Body of pancreas (tissue), 4 donors: ENCODE measurements around the gene CTDSP2. TPM values are rescaled to one million over a fixed set of nuclear protein-coding genes. Genes with fewer than 3 reads are reported as not detected.

Experiments
- ATAC-seq: fragments of 150-250 bp; one replicate; pipeline ENCODE4 v1.9.1; 2016
- DNase-seq, 4 donors: peaks; one replicate each; pipeline ENCODE4 v3.0.0-alpha.2; 2019
- H3K27ac ChIP-seq, 4 donors: fragments of 200-600 bp; sonication (generic); 1 replicate in 3 of 4; 2 replicates in 1 of 4; pipeline versions ENCODE4 v1.5.1 to v1.6.1; 2016 to 2019; ENCODE audit warnings: mild to moderate bottlenecking in 1 of 4, mixed read lengths in 1 of 4, moderate library complexity in 1 of 4
- H3K27me3 ChIP-seq, 2 donors: fragments of 200-600 bp; sonication (generic); one replicate each; pipeline ENCODE4 v1.6.0; 2016; ENCODE audit warnings: mild to moderate bottlenecking in 1 of 2
- H3K36me3 ChIP-seq, 2 donors: fragments of 200-600 bp; sonication (generic); replicated peaks in 1 of 2; 2 replicates each; pipeline ENCODE4 v1.5.1; 2016; ENCODE audit warnings: low read depth in 2 of 2; ENCODE audit not compliant: insufficient read depth in 1 of 2
- H3K4me1 ChIP-seq: fragments of 200-600 bp; sonication (generic); one replicate; pipeline ENCODE4 v1.6.0; 2016
- H3K4me3 ChIP-seq, 2 donors: fragments of 200-600 bp; sonication (generic); 1 replicate in 1 of 2; 2 replicates in 1 of 2; pipeline ENCODE4 v1.5.1; 2016 to 2019
- H3K9me3 ChIP-seq, 3 donors: fragments of 200-600 bp; sonication (generic); 1 replicate in 2 of 3; 2 replicates in 1 of 3; pipeline ENCODE4 v1.5.1; 2016
- POLR2A ChIP-seq, 3 donors: fragments of 450-650 bp; IDR thresholded peaks; one replicate each; pipeline ENCODE4 v1.6.1; 2016; ENCODE audit warnings: antibody characterized with exemption in 3 of 3, mild to moderate bottlenecking in 2 of 3
- WGBS, 2 donors: methylation state at CpG; one replicate each; pipeline ENCODE4 v1.1.5; 2017; 5-methylcytosine and 5-hydroxymethylcytosine counted together
- intact Hi-C: fragments of 100-400 bp; cut with DNase I; formaldehyde crosslinking; loops from one replicate; pipeline ENCODE4 v1.15.1; 2023
- total RNA-seq, 2 donors: library from RNA; depleted of rRNA; stranded (reverse); fragments of >200 nt; gene quantifications; one replicate each; pipeline ENCODE4 v1.1.0, GENCODE V29; 2016
- TF ChIP-seq, protein P1 (sequence below), 7 experiments: fragments of 450-650 bp in 4 of 7; fragments of 200-600 bp in 3 of 7; sonication (generic) in 3 of 7; IDR thresholded peaks; one replicate each; pipeline ENCODE4 v1.5.1; 2016 to 2019; ENCODE audit warnings: antibody characterized with exemption in 7 of 7

Gene CTDSP2
- total RNA-seq, 2 donors from 2014 or later = 82.1 to 125 TPM

DNA sequence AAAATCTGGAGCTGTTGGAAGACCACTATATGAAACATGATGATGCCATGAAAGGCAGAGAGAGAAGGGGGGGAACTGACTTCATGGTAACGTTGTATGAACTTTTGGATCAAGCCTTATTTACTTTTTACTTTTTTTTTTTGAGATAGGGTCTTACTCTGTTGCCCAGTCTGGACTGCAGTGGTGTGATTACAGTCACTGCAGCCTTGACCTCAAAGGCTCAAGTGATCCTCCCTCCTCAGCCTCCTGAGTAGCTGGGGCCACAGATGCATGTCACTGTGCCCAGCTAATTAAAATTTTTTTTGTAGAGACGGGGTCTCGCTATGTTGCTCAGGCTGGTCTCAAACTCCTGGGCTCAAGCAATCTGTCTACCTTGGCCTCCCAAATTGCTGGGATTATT lies 31.3 kb upstream of the CTDSP2 start:
- 78 to 79% methylated on average over 3 of the region's 3 CpGs for WGBS, 2 donors
- no peak for DNase-seq
- no peak overlapping the region for H3K27ac ChIP-seq
- no peaks in the 10 kb centered on the region for H3K36me3 ChIP-seq
- H3K4me1 ChIP-seq = no peaks in the 10 kb centered on the region
- no peaks in the 10 kb centered on the region for H3K27me3 ChIP-seq
- intact Hi-C loops = no loop called here
- TF ChIP-seq POLR2A (IDR thresholded peaks at IDR 0.05) = no peak
- TF ChIP-seq, protein P1, sequence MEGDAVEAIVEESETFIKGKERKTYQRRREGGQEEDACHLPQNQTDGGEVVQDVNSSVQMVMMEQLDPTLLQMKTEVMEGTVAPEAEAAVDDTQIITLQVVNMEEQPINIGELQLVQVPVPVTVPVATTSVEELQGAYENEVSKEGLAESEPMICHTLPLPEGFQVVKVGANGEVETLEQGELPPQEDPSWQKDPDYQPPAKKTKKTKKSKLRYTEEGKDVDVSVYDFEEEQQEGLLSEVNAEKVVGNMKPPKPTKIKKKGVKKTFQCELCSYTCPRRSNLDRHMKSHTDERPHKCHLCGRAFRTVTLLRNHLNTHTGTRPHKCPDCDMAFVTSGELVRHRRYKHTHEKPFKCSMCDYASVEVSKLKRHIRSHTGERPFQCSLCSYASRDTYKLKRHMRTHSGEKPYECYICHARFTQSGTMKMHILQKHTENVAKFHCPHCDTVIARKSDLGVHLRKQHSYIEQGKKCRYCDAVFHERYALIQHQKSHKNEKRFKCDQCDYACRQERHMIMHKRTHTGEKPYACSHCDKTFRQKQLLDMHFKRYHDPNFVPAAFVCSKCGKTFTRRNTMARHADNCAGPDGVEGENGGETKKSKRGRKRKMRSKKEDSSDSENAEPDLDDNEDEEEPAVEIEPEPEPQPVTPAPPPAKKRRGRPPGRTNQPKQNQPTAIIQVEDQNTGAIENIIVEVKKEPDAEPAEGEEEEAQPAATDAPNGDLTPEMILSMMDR (IDR thresholded peaks at IDR 0.05) = no peak
- no peaks in the 10 kb centered on the region for H3K9me3 ChIP-seq
- ATAC-seq = no peak
- H3K4me3 ChIP-seq = no peak overlapping the region

DNA sequence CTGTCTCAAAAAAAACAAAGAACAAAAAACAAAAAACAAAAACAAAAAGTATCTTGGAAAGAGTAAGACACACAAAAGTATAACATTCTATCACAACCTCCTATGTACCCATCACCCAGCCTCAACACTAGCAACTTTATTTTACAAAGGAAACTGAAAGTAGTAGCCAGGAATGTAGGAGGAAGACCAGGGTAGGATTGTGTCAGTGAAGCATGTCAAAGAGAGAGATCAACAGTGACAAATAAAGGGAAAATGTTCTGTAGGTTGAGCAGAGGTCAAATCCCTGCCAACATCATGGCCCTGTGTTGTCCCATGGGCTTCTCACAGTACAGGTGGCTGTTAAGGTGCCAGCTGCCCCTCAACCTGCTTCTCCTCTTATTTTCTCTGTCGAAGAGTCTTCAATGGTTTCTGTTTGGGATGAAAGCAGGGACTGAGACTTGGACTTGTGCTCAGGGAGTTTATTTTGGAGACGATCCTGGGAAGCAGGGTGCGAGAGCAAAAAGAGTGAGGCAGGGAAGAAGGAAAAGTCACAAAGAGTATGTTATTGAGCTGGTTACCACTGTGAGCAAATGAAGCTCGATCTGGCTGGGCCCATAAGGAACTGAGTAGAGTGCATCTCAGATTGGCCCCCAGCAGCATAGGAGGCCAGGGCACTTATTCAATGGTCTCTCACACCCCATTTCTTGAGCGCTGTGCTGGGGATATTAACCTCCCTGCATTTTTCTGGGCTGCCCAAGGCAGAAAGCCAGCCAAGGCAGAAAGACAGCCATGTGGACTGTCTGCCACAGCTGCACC lies 29.4 kb upstream of the CTDSP2 start:
- no peak for DNase-seq
- H3K27ac ChIP-seq = no peak overlapping the region
- H3K36me3 ChIP-seq = no peaks in the 10 kb centered on the region
- intact Hi-C loops = no loop called here
- 79 to 82% methylated on average over 5 of the region's 5 CpGs for WGBS, 2 donors
- no peak for TF ChIP-seq POLR2A (IDR thresholded peaks at IDR 0.05)
- TF ChIP-seq, protein P1 (IDR thresholded peaks at IDR 0.05) = no peak
- no peaks in the 10 kb centered on the region for H3K4me1 ChIP-seq
- H3K27me3 ChIP-seq = no peaks in the 10 kb centered on the region
- ATAC-seq = no peak
- H3K9me3 ChIP-seq = no peaks in the 10 kb centered on the region
- H3K4me3 ChIP-seq = no peak overlapping the region

DNA sequence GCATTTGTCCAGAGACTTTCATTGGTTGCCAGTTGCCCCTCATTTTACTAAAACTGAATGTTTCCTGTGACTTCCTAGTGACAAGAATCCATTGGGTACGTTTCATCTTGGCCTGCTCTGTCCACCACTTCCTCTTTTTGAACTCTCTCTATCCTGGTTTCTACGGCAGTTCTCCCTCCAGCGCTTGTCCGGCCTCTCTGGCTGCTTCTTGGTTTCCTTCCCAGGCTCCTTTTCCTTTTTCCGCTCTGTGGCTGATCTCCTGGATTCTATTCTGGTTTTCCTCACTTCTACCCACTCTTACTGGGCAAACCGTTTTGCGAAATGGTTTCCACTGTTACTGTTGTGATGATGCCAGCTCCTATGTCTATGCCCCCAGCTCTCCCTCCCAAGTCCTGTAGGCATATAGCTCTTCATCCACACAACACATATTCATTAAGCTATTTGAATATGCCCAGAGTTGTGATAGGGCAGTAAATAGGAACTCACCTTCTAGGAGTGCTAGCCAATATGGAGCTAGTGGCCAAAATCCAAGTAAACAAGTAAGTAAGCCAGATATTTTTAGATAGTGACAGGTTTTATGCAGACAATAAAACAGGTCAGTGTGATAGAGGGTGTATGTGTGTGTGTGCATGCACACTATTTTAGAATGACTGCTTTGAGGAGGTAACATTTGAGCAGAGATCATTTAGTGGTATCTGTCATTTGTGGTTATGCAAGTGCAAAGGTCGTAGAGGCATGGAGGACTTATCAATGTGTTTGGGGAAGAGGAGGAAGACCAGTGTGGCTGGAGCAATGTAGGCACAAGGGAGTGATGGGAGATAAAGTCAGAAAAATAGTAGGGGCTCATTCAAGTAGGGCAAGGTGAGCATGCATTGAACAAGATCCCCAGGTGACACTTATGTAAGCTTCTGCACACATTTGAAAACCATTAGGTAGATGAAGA lies 27.9 kb upstream of the CTDSP2 start:
- 64 to 73% methylated on average over 8 of the region's 8 CpGs for whole genome bisulfite sequencing, 2 donors
- DNase-seq = no peak
- Histone ChIP-seq H3K4me3 (no peak overlapping the region), H3K27ac (no peak overlapping the region), H3K36me3 (no peaks in the 10 kb centered on the region), H3K27me3 (no peaks in the 10 kb centered on the region), H3K4me1 (no peaks in the 10 kb centered on the region), H3K9me3 (no peaks in the 10 kb centered on the region)
- no peak for TF ChIP-seq POLR2A (IDR thresholded peaks at IDR 0.05)
- TF ChIP-seq, protein P1 (IDR thresholded peaks at IDR 0.05) = no peak
- ATAC-seq = no peak
- intact Hi-C loops = no loop called here

DNA sequence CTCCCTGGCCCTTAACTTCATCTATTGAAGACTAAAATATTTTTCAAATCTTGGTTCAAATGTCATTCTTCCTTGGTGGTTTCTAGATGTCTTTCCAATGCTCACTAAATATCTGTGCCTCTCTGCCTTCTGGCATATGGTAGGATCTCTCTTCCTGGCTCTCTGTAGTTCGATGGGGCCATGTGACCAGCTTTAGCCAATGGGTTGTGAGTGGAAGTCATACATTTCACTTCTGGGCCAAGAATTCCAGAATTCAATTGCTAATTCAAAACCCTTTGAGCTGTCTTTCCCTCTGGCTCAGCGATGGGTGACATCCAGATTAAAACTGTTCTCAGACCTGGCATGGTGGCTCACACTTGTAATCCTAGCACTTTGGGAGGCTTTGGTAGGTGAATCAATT lies 25.8 kb upstream of the CTDSP2 start:
- Histone ChIP-seq H3K27me3 (no peaks in the 10 kb centered on the region), H3K4me3 (no peak overlapping the region), H3K36me3 (no peaks in the 10 kb centered on the region), H3K27ac (no peak overlapping the region), H3K9me3 (no peaks in the 10 kb centered on the region), H3K4me1 (no peaks in the 10 kb centered on the region)
- intact Hi-C loops = no loop called here
- no peak for ATAC-seq
- no peak for DNase-seq
- WGBS, 2 donors = 67 to 69% methylated on average over 2 of the region's 2 CpGs
- no peak for TF ChIP-seq POLR2A (IDR thresholded peaks at IDR 0.05)
- TF ChIP-seq, protein P1 (IDR thresholded peaks at IDR 0.05) = no peak
